NCI-H128 (cell line): ENCODE results near the gene TRHDE.

Experiments used
- DNase-seq: peaks from one replicate; lab custom pipeline; 2025; ENCODE audit not compliant: unreplicated experiment; lab: John Stamatoyannopoulos, UW

TRHDE gene, protein sequence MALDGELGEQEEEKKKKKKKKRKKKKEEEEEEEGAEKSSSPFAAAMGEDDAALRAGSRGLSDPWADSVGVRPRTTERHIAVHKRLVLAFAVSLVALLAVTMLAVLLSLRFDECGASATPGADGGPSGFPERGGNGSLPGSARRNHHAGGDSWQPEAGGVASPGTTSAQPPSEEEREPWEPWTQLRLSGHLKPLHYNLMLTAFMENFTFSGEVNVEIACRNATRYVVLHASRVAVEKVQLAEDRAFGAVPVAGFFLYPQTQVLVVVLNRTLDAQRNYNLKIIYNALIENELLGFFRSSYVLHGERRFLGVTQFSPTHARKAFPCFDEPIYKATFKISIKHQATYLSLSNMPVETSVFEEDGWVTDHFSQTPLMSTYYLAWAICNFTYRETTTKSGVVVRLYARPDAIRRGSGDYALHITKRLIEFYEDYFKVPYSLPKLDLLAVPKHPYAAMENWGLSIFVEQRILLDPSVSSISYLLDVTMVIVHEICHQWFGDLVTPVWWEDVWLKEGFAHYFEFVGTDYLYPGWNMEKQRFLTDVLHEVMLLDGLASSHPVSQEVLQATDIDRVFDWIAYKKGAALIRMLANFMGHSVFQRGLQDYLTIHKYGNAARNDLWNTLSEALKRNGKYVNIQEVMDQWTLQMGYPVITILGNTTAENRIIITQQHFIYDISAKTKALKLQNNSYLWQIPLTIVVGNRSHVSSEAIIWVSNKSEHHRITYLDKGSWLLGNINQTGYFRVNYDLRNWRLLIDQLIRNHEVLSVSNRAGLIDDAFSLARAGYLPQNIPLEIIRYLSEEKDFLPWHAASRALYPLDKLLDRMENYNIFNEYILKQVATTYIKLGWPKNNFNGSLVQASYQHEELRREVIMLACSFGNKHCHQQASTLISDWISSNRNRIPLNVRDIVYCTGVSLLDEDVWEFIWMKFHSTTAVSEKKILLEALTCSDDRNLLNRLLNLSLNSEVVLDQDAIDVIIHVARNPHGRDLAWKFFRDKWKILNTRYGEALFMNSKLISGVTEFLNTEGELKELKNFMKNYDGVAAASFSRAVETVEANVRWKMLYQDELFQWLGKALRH

DNA sequence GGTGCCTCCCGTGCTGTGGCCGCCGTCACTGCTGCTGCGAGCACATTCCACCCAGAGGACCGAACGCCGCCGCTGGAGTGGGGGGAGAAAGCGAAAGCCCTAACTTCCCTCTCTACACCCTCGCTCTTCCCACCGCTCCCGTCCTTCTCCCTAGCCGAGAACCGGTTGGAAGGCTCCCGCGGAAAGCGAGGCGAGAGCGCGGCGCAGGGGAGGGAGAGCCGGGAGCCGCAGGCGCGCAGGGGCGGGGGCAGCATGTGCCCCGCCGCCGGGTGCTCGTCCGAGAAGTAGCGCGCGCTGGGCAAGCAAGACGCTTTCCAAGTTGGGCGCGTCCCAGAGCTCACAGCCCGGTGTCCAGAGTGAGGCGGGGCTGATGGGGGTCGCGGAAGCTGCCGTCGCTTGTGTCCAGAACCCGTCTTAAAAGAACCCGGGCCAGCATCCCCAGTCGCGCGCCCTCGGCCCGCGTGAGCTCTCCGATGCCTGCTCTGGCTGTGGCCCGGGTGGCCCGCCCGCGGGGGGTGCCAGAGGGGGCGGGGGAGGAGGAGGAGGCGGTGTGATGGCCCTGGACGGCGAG is at the start of gene TRHDE:
Gene TRHDE, plus strand, starts transcription at position 280 of the 571 bp plus-strand sequence. Its CDS starts 274 bp downstream, at position 554.
- DNase-seq: no peak

DNA sequence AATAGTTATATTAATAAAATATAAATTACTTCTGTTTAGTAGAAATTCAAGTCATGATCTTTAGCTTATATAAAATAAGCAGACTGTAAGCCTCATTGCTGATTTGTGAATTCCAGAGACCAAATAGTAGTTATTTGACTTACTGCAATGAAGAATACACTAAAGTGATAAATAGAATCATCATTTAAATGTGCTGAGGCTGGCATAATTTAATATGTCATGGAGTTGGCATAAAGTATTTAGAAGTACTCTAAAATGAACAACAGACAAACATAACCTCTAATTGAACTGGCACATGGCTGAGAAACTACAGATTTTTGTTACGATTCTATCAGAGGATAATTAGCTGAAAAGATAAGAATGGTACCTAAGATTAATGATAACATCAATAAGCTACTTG is 45.7 kb upstream of the TRHDE start:
- no peak for DNase-seq

DNA sequence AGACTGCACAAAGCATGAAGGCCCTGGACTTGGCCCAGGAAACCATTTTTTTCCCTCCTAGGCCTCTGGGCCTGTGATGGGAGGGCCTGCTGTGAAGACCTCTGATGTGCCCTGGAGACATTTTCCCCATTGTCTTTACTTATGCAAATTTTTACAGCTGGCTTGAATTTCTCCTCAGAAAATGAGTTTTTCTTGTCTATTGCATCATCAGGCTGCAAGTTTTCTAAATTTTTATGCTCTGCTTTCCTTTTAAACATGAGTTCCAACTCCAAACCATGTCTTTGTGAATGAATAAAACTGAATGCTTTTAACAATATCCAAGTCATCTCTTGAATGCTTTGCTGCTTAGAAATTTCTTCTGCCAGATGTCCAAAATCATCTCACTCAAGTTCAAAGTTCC is 43.7 kb upstream of the TRHDE start:
- no peak for DNase-seq

DNA sequence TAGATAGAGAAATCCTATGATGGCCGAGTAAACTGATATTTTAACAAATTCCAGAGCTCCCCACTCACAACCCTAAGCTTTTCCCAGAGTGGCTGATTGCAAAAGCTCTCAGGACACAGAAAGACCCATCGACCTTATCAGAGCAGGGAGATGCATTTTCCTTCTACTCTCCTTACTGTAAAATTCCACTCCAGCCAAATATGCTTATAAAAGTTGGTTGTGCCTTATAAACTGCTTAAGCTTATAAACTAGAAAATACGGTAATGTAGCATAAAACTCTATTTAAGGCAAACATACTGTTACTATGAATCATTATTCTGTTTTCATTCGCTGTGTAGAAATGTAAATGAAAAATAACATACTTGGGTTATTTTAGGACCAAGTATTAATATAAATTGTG is 41.6 kb upstream of the TRHDE start:
- DNase-seq: no peak

DNA sequence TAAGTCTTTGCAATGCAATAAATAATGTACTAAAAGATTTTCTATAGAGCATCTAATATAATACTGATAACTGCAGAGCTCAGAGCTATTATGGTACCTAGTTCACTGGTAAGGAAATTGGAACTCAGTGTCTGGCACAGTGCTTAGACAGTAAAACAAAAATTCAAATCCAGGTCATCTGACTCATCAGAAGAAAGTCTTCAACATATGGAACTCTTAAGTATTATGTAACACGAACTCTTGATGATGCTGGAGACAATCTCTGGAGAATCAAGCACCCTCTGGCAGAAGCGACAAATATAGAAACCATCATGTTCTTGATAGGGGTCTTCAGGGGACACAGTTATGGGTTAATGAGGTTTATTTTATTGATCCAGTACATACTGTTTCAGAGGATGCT is 37.3 kb upstream of the TRHDE start:
- no peak for DNase-seq

DNA sequence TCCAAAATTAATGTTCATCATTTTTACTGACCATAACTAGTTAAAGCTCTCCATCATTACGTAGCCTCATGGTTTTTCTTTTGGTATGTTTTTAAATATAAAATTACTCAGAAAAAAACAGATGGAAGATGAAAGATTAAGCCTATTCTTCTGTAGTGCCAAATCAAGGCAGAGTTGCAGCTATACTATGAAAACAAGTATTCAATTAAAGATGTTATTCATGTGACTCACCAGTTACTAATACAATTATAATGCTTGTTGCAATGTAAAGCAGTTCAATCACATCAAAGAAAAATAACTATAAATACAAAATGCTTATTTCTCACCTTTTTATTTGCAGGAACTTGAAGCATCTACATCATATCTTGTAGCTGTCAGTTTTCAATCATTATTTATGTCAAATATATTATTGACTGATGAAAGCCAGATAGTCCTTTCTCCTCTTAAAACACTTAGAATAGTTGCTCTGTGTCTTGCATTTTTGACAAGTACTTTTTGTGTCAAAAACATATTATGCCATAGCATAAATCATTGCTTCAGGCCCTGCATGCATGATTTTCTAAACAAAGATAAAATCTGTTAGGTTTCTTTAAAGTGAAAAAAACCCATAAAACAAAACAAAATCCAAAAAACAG is 36.0 kb upstream of the TRHDE start:
- DNase-seq: no peak

DNA sequence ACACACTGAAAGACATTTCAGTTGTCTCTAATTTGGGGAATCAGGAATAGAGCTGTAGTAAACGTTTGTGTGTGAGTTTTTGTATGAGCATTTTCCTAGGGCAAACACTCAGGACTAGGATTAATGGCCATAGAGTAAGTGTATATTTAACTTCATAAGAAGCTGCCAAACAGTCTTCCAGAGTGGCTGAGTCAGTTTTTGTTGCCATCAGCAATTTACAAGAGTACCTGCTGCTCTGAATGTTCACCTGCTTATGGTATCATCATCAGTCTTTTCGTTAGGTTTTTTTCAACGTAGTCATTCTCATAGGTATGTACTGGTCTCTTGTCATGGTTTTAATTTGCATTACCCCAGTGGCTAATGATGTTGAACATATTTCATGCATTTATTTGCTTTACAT is 30.6 kb upstream of the TRHDE start:
- DNase-seq: no peak

DNA sequence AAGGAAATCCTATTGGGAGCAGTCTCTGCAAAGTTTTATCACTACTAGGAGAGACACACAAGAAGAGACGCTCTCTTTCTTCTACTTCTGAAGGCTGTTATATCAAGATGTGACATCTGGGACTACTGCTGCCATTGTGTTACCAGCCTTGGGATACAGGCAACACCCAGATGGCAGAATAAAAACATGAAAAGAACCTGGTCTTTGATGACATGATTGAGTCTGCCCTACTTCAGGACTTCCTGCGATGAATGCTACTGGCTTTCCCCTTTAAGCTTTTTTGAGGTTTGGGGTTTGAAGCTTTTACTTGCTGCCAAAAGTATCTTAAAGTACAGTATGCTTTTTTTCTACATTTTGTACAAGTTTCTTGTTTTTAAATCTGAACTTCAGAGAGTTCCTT is 29.2 kb upstream of the TRHDE start:
- no peak for DNase-seq

DNA sequence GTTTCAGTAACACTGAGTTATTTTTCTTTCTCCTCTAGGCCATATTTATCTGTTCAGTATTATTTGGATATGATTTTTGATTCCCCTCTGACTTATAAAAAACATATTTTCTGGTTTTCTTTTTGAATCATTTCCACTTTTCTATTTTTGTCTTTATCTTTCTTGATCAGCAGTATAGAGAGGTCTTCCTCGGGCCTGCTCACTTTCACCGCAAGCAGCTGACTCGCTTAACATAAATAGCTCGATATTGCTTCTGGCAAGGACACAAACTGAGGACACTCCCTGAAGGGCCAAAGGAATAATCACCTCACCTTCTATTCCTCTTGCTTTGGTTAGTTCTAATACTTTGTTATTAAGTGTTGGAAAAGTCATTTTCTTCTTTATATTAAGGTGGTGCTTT is 25.8 kb upstream of the TRHDE start:
- DNase-seq: no peak

DNA sequence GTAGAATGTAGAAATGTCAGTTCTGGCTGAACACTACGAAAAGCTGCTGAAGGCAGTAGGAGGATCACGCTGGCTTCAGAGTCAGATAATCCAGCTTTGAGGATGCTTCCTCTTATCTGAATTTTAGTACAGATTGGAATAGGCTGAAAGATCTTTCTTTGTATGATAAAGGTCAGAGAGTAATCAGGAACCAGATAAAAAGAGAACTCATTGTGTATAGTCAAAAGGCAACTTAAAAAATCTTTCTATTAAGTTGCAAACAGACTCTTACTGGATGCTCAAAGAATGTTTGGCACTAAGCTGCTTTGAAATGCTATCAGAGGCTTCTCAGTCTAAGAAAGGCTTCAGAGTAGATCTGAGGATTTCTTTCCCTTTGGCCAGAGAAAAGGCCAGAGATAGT is 21.8 kb upstream of the TRHDE start:
- no peak for DNase-seq

DNA sequence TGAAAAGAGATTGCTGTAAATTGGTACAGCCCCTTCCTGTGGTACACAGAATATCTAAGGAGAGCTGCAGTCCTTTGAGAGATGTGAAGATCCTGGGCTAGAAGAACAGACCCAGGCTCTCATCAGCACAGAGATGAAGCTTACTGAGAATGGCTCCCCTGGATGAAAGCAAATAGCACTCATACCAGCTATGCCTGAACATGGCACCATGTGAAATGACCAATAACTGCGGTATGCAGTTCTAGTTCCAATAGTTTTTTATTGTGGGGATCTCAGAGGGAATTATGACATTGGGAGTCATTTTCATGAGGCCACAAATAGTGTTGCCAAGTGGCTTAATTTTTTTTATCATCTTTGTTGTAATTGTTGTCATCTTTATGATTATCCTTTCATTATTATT is 15.4 kb upstream of the TRHDE start:
- no peak for DNase-seq

DNA sequence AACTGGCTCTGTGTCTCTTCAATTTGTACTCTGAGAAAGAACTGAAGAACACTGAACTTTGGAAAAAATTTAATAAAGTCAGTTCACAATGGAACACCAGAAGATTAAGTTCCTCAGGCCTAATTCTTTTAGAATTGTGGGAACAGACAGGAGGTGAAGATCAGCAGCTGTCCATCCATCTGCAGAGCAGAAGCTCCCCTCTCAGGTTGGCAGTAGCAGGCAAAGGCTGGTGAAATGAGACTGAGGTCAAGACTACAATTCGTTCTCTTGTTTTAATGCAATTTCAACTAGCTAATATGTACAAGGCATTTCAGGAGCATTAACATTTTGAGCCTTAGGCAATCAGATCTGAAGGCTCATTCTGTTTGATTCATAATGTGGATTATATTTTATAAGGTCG is 10.3 kb upstream of the TRHDE start:
- no peak for DNase-seq

DNA sequence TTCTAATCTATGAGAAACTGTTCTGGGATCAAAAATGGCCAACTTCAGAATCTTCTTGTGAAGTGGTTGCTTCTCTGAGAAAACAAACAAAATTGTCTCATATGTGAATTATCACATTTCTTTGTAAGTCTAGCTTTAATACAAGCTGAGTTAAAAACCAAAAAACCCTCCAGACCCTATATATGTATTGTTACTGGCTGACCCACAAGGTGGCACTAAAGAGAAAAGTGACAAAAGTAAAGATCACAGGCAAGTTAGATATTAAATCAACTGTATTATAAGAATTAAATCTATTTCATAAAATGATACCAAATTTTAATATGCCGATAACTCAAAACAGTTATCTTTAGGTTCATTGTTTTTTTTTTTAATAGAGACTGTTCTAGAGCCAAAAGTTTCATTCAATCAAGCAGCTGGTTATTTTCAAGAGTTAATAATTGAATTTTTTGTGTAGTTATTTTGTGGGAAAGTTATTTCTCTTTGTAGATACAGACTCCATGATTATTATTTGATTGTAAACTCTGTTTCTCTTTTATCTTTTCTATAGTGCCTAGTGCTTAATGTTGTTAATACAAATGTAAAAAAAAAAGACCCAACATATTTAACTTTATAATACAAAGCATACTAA is 7.5 kb upstream of the TRHDE start:
- no peak for DNase-seq

DNA sequence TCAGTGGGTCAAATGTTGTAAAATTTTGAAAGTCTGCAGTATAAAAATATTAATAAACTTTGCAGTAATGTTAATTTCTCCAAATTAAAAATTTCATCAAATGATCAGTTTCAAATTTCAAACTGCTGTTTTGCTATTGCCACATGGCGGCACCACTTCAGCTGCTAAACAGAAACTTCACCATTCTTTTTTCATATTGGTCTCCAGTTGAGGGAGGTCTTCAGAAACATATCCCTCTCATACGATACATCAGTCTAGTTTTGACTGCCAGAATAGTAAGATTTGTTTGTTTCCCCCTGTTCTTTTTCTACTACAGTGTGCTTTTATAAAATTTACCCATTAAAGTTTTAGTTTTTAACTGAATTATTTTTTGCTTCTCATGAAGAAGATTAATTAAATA is 4.2 kb upstream of the TRHDE start:
- no peak for DNase-seq

DNA sequence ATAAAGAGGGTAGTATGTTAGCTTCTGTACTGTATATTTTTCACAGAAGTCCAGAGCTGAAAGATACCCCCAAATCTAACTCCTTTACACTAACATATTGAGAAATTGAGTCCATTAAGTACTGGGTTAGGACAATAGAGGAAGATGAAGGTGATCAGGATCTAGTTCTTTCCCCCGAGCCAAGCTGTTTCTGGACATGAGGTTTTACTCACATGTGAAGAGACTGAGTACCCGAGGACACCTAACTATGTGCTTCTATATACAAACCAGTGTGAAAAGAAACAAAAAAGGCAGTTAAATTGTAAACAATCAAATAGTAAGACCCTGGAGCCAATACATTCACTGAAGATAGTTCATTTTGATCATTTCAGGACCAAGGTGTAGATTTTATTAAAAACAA is 3.8 kb upstream of the TRHDE start:
- no peak for DNase-seq

DNA sequence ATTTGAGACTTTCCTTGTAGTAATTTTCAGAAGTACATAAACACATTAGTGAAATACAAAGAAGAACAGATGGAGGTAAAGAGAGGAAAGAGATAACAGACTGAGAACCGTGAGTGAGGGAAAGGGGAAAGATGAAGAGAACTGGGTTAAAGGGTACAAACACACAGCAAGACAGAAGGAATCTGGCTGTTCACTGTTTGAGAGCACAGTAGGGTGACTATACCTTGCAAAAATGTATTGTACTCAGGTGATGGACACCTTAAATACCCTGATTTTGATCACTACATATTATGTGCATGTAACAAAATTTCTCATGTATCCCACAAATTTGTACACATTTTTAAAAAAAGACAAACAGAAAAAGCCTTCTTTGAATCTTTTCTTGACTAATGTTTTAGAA is 2.7 kb upstream of the TRHDE start:
- no peak for DNase-seq

DNA sequence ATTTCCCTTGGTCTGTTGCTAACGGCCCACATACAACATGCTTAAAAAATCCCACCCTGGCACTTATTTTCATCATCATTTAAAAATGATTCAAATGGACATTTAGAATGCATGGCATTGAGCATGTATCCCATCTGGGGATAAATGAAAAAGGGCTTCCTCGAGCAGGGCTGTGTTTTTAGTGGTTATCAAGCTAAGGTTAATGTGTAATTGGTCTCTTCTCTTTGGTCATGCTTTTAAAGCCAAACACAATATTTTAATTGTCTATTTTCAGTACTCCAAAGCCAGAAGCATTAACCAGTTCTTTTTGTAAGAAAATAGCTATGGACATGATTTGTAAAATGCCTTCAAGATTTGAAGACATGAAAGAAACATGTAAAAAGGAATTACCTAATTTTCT is 1.9 kb upstream of the TRHDE start:
- no peak for DNase-seq

DNA sequence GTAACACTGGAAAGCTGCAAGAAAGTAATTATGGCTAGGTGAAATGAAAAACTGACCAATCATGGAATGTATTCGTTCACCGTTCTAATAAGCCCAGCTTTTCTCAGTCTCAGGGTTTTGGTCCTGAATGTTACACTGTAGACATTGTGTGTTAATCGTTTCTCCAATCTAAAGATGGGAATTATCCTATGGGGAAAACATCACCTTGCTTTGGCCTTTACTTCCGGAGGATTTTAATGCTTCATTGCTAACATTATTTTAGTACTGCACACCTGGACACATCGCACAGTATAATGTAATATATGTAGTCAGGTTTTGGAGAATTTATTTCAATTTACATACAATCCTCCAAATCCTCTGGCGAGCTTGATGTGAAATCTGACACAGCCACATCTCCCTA is 1.2 kb upstream of the TRHDE start:
- DNase-seq: no peak

DNA sequence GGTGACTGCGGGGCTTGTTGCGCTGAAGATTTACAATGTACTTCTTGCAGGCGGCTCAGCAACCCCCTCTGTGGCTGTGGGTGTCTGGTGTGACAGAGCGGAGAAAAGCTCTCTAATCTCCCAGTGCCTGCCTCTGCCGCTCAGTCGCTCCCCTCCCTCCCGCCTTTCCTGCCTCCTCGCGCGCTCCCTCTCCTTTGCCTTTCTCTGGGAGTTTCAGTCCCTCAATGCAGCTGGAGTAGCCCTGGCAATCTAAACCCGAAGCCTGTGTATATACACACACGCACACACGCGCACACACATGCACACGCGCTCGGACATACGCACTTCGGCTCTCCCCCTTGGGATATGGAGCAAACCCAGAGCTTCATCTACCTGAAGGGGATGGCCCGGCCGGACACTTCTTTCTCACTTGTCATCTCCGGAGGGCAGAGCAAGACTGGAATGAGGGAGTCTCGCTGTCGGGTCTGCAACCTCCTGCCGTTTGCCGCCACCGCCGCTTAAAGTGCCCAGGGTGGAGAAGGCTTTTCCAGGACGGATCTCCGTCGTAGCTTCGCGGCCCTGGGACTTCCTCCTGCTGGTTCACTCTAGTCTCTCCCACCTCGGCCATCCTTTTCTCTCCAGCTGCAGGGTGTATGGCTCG is 599 bp upstream of the TRHDE start:
- no peak for DNase-seq
